ENCODE results near the gene KIAA0513. TPM values are rescaled to one million over a fixed set of nuclear protein-coding genes. Genes with fewer than 3 reads are reported as not detected.
A peak's percentile ranks its signal among the peaks of the same experiment; 100 is the strongest.

The KIAA0513 gene
- total RNA-seq, 6 donors from 2014 or later = 21.6 to 77.5 (median 37.9) TPM

- Histone ChIP-seq H3K4me3 (peak overlapping the region in 2 of 4 donors; percentile 23 to 37), H3K4me1 (peaks cover 28 to 39% (median 33%) of the 10 kb centered on the region in 4 donors), H3K27me3 (no peaks in the 10 kb centered on the region), H3K36me3 (no peaks in the 10 kb centered on the region), H3K9me3 (no peaks in the 10 kb centered on the region), H3K27ac (peak overlapping the region; percentile 72 to 91 (median 86))
- ATAC-seq (ENCODE audit: low FRiP score in 2 of 2) (no peak), DNase-seq (no peak)
- 43 to 49% methylated on average over 6 of the region's 6 CpGs for WGBS, 2 donors
- TF ChIP-seq CTCF (IDR thresholded peaks at IDR 0.05) (no peak), POLR2AphosphoS5 (IDR thresholded peaks at IDR 0.05) (no peak), POLR2A (IDR thresholded peaks at IDR 0.05) (no peak), EP300 (IDR thresholded peaks at IDR 0.05) (no peak)
Measured at GRCh38 chr16:85054948-85055492, 27.4 kb downstream of the KIAA0513 start.

DNA sequence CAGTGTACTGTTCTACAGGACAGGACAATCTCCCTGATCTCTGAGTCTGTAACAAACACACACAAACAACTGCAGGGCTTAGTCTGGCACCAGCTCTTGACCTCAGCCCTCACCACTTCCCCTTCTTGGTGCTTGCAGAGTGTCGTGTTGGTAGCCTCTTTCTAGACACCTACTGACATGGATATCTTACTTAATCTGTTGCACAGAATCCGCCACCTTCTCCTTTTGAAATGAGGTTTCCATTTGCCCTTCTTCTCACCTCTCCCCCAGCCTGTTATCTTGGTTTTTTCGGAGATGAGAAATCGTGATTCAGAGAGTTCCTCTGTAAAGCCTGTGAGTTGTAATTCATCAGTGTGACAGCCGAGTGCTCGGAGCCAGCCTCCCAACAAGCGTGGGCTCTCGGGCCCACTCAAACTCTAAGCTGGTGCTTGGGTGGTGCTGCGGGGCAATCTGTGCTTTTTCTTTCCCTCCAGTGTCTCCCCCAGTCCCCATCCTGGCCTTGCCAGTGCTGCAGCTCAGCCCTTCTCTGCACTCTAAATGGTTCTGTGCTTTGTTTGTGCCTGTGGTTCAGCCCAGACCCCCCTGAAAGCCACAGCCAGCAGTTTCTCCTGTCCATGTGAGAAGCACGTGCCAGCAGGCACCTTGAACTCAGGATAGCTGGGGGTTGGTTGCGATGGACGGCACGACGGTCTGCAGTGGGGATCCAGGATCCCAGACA is 28.1 kb downstream of the KIAA0513 start:
- Histone ChIP-seq H3K36me3 (no peaks in the 10 kb centered on the region), H3K4me1 (peaks cover 28 to 36% (median 31%) of the 10 kb centered on the region in 4 donors), H3K9me3 (no peaks in the 10 kb centered on the region), H3K27ac (peak overlapping the region; percentile 72 to 91 (median 86)), H3K27me3 (no peaks in the 10 kb centered on the region), H3K4me3 (peak overlapping the region in 2 of 4 donors; percentile 23 to 37)
- DNase-seq (peak in 1 of 2 donors; percentile 86), ATAC-seq (ENCODE audit: low FRiP score in 2 of 2) (peak; percentile 86 to 90)
- TF ChIP-seq EP300 (IDR thresholded peaks at IDR 0.05) = peak in 2 of 4 donors; percentile 40 to 42
- no peak for TF ChIP-seq CTCF (IDR thresholded peaks at IDR 0.05)
- TF ChIP-seq POLR2A (IDR thresholded peaks at IDR 0.05) = peak in 1 of 4 donors; percentile 27
- peak; percentile 63 to 67 for TF ChIP-seq POLR2AphosphoS5 (IDR thresholded peaks at IDR 0.05)
- WGBS, 2 donors = 12 to 40% methylated on average over 9 to 12 of the region's 14 CpGs

GRCh38 chr16:85056211-85056748 is 28.7 kb downstream of the KIAA0513 start:
- Histone ChIP-seq H3K4me3 (peak overlapping the region in 2 of 4 donors; percentile 23 to 37), H3K27ac (peak overlapping the region; percentile 72 to 91 (median 86)), H3K9me3 (no peaks in the 10 kb centered on the region), H3K27me3 (no peaks in the 10 kb centered on the region), H3K4me1 (peaks cover 27 to 34% (median 29%) of the 10 kb centered on the region in 4 donors), H3K36me3 (no peaks in the 10 kb centered on the region)
- TF ChIP-seq POLR2A (IDR thresholded peaks at IDR 0.05) = no peak
- TF ChIP-seq POLR2AphosphoS5 (IDR thresholded peaks at IDR 0.05) = no peak
- no peak for TF ChIP-seq EP300 (IDR thresholded peaks at IDR 0.05)
- TF ChIP-seq CTCF (IDR thresholded peaks at IDR 0.05) = peak in 2 of 6 experiments; percentile 29 to 41
- peak; percentile 63 to 74 for ATAC-seq (ENCODE audit: low FRiP score in 2 of 2)
- DNase-seq = no peak
- WGBS, 2 donors = 72 to 73% methylated on average over 16 of the region's 16 CpGs

DNA sequence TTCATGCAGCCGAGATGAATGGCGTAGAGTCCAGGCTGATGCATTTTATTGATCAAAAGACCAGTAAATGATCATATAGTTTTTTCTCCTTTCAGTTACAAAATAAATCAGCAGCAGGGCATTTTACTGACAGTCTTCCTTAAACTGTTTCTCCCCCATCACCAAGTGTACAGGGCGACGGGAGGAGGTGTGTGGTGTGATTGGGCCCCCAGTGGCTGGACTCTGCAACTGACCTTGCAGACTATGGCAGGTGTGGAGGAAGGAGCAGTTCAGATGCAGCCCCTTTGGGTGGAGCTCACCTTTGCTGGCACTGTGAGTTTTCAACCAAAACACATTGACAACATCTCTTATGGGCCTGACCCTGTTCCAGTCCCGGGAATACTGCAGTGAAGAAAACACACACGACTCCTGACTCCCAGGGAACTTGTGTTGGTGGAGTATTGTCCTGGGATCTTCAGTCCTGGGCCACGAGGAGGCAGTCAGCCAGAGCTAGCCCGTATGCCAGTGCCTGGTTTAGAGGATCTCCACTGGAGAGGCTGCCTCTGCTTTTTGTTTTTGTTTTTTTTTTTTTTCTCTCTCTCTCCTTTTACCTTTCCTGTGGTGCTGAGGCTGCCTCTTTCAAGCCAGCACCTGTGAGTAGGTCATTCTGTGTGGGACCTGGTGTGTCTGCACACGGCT is 29.8 kb downstream of the KIAA0513 start:
- ATAC-seq (ENCODE audit: low FRiP score in 2 of 2) = no peak
- TF ChIP-seq CTCF (IDR thresholded peaks at IDR 0.05) = peak in 3 of 6 experiments; percentile 22 to 41 (median 32)
- TF ChIP-seq POLR2AphosphoS5 (IDR thresholded peaks at IDR 0.05) = no peak
- H3K4me3 ChIP-seq = no peak overlapping the region
- H3K9me3 ChIP-seq = no peaks in the 10 kb centered on the region
- no peaks in the 10 kb centered on the region for H3K36me3 ChIP-seq
- no peaks in the 10 kb centered on the region for H3K27me3 ChIP-seq
- DNase-seq = no peak
- WGBS, 2 donors = 80 to 90% methylated on average over 9 of the region's 9 CpGs
- H3K4me1 ChIP-seq = peaks cover 25 to 35% (median 31%) of the 10 kb centered on the region in 4 donors
- H3K27ac ChIP-seq = peak overlapping the region in 2 of 4 donors; percentile 8 to 91
